Germinal center (tissue), 1 donor: ENCODE data around the gene PDLIM7.
"Not testable (repeated sequence)": the region's sequence is repeated elsewhere in the genome, so short reads cannot be mapped to it uniquely, and the experiment has no call there.

ENCODE experiments used
- DNase-seq: peaks from one replicate; pipeline ENCODE4 v3.0.0; 2012; ENCODE audit warnings: mixed read lengths, low spot score

Gene PDLIM7

GRCh38 chr5:177490311-177490991 is 7.0 kb downstream of the PDLIM7 start:
- DNase-seq: no peak

- no peak for DNase-seq
These were observed 8.2 kb downstream of the PDLIM7 start for GRCh38 chr5:177489119-177489716.

DNA sequence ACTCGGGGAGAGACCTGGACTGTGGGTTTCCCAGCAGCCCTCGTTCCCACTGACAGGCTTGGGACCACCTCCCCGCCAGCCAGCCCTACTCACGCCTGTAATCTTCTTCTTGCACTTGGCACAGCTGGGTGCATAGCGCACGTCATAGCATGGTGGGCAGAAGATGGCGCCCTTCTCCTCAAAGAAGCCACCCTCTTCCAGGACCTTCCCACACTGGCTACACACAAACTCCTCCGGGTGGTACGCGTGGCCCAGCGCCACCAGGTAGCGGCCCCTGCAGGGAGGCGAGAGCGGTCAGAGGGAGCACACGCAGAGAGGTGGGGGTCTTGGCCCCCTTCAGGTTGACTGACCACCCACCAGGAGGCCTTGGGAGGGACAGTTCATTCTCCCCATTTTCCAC is 9.4 kb downstream of the PDLIM7 start:
- no peak for DNase-seq

GRCh38 chr5:177487144-177487543 is 10.3 kb downstream of the PDLIM7 start:
- DNase-seq: no peak

DNA sequence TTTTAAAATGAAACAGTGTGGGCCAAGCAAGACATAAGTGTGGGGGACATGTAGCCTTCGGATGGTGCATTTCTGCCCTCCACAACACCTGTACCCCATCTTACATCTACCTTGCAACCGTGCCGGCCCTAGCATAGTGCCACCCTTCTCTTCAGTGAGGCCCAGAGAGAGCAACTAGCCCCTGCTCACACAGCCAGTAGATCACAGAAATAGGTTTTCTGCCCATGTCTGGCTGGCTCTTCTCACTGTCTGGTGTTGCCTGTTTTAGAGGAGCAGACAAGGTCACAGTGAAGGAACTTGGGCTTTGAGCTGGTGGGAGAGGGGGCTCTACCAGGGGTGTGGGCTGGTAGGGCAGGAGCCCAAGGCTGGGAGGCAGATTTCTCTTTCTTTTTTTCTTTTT is 11.1 kb downstream of the PDLIM7 start:
- no peak for DNase-seq

DNA sequence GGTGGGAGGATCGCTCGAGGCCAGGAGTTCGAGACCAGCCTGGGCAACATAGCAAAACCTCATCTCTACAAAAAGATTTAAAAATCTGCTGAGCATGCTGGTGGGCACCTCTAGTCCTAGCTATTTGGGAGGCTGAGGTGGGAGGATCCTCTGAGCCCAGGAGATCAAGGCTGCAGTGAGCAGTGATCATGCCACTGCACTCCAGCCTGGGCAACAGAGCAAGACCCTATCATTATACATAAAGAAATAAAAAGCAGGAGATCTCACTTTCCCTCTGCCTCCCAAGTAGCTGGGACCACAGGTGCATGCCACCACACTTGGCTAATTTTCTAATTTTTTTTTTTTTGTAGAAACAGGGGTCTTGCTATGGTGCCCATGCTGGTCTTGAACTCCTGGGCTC is 11.7 kb downstream of the PDLIM7 start:
- DNase-seq: not testable (repeated sequence)

- DNase-seq: no peak
These were observed 12.4 kb downstream of the PDLIM7 start for GRCh38 chr5:177484902-177485549.

- DNase-seq: no peak
These were observed 13.2 kb downstream of the PDLIM7 start for GRCh38 chr5:177483994-177484901.

- DNase-seq: no peak
These were observed 14.4 kb downstream of the PDLIM7 start for GRCh38 chr5:177483042-177483441.

DNA sequence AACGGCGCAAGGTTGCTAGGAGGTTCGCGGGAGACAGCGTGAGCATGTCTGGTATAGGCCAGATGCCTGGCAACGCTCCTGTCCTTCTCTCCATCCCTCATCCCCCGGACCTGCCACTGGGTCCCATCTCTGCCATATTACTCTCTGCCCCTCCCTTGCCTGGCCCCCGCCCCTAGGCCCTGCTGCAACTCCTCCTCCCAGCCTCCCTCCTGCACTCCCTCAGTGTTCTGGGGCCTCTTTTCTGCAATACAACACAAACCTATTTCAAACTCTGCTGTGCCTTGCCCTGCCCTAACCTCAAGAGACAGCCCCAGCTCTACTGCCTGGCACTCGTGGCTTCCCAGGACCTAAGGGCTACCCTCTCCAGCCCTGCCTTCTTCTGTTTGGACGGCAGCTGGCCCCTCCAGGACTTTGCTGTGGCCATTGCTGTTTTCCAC is 15.0 kb downstream of the PDLIM7 start:
- DNase-seq: no peak

DNA sequence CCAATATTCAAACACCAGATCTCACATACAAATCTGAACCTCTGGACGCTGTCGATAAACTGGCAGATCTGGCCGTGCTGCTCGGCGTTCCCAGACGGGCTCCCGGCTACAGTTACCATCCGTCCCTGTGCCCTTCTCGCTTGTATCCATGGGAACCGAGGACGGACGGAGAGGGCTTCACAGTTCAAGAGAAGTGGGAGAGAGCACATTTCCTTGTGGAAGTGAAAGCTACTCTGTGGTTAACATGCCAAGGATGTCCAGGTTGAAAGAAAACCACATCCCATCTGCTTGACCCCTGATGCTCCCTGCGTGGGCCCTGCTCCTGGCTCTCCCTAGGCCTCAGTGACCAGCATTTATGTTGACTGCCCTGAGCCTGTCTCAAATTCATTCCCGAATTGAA is 17.6 kb downstream of the PDLIM7 start:
- no peak for DNase-seq

DNA sequence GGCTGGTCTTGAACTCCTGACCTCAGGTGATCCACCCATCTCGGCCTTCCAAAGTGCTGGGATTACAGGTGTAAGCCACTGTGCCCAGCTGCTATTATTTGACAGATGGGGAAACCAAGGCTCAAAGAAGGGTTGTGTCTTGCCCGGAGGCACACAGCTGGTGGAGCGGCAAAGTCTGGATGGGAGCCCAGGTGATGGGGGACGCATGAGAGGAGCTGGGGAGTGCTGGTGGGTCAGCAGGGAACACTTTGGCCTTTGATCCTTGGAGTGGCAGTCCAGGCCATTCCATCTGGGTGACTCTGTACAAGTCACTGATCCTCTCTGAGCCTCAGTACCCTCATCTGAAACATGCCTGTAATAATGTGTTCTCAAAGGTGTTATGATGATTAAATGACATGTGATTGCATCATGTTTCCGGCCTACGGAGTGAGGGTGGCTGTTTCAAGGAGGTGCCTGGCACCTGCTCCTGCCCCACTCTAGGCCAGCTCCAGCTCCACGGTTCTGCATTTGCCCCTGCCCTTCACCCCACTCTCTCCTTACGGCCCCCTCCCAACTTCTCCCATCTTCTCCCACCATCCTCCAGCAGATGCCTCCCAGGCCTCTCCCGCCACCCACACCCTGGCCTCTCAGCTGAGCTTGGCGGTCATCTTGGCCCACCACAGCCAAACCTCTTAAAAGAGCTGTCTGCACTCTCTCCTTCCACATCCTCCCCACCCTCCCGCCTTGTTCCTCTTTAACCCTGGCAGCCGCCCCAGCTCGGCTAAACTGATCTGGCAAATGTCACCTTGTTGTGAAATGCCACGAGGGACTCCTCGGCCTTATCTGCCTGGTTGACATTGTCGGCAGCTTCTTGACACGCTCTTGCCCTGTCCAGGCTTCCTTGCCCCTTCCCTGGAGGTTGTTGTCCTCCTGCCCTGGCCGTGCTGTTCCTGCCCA is 18.4 kb downstream of the PDLIM7 start:
- no peak for DNase-seq

- DNase-seq: no peak
These were observed 19.5 kb downstream of the PDLIM7 start for GRCh38 chr5:177477701-177478477.

- DNase-seq: no peak
These were observed 20.7 kb downstream of the PDLIM7 start for GRCh38 chr5:177476531-177477233.

DNA sequence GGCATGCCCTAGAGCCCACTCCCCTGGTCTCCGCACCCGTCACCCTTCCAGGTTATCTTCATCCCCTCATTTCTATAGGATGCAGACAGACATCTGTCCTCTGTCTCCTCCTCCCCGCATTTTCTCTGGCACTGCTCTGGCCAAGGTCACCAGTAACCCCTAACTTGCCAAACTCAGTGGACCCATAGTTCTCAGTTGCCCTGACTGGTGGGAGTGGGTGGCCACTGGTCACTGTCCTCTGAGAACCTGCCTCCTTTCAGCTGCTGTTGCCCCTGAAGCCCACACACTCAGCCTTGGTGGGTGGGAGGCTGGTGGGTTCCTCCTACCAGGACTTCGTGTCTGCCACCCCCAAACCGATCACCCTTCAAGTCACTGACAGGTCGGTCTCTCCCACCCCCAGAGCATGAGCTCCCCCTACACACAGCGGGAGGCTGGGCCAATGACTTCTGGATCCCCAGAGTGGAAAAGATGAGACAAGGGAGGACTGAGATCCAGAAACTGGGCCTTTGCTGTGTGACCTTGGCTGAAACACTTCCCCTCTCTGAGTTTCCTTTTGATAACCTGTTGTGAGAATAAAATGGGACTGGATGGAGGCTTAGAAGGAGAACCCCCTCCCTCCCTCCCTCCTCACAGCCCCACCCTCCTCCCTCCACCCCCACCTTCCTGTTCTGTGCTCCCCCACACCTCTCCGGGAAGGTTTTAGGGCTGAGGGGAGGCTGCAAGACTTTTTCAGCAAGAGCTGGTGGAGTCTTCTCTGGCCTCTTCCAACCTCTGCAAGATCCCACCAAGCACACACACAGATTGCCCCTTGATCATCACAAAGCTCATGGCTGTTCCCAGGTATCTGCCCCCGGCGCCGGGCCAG is 21.6 kb downstream of the PDLIM7 start:
- DNase-seq: no peak

- DNase-seq: no peak
These were observed 22.4 kb downstream of the PDLIM7 start for GRCh38 chr5:177474846-177475562.

GRCh38 chr5:177474002-177474476 is 23.4 kb downstream of the PDLIM7 start:
- no peak for DNase-seq

- DNase-seq: peak; percentile 57
These were observed 23.9 kb downstream of the PDLIM7 start, which contains the start of gene DBN1 for GRCh38 chr5:177473443-177474001. DBN1 (minus strand) TSS chr5:177473634; CDS start chr5:177473521, 113 bp downstream.
